Measurements from ENCODE around the gene FAM149B1.
A peak's percentile ranks its signal among the peaks of the same experiment; 100 is the strongest.

The FAM149B1 gene

DNA sequence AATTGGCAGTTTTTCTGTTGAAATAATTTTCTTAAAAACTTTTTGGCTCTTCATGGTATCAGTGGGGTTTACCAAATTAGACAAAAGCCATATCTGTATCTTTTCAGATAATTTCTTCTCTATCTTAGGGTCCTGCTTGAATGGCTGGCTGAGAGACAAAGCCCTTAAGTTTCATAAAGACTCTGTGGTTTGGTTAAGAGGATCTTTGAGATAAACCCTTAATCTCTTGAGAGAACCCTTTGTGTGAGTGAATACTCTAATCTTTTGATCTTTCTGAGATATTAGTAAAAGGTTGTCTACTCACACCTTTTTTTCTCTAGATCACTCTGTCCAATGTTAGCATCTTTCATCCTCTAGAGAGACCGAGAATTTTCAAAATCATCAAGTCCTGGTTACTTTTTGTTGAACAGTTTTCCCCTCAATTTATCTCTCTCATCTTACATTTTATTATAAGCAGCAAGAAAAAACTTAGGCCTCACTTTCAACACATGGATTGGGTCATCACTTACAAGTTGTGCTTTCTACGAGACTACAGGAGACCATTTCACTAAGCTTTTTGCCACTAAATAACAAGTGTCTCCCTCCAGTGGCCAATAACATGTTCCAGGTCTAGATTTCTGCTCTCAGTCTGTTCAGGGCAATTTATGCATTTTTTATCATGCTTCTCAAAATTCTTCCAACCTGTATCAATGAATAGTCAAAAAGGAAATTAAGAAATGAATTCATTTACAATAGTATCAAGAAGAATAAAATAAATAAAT is 50.7 kb downstream of the FAM149B1 start:
- ATAC-seq (ENCODE audit: low read depth) (no peak), DNase-seq (ENCODE audit: low spot score) (no peak)
- H3K4me3 ChIP-seq (ENCODE audit: severe bottlenecking) = no peak overlapping the region
- no peaks in the 10 kb centered on the region for H3K27me3 ChIP-seq (ENCODE audit: insufficient read depth, poor library complexity, severe bottlenecking)
- H3K36me3 ChIP-seq (ENCODE audit: low read depth) = no peaks in the 10 kb centered on the region; the same call in 1 of the 2 replicates
- H3K27ac ChIP-seq (ENCODE audit: poor library complexity, severe bottlenecking) = no peak overlapping the region
- H3K4me1 ChIP-seq (ENCODE audit: insufficient read depth, poor library complexity, severe bottlenecking) = no peaks in the 10 kb centered on the region
- no peaks in the 10 kb centered on the region for H3K9me3 ChIP-seq (ENCODE audit: severe bottlenecking)
- TF ChIP-seq, protein P1, sequence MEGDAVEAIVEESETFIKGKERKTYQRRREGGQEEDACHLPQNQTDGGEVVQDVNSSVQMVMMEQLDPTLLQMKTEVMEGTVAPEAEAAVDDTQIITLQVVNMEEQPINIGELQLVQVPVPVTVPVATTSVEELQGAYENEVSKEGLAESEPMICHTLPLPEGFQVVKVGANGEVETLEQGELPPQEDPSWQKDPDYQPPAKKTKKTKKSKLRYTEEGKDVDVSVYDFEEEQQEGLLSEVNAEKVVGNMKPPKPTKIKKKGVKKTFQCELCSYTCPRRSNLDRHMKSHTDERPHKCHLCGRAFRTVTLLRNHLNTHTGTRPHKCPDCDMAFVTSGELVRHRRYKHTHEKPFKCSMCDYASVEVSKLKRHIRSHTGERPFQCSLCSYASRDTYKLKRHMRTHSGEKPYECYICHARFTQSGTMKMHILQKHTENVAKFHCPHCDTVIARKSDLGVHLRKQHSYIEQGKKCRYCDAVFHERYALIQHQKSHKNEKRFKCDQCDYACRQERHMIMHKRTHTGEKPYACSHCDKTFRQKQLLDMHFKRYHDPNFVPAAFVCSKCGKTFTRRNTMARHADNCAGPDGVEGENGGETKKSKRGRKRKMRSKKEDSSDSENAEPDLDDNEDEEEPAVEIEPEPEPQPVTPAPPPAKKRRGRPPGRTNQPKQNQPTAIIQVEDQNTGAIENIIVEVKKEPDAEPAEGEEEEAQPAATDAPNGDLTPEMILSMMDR (IDR thresholded peaks at IDR 0.05; ENCODE audit: poor library complexity, severe bottlenecking) = peak; percentile 59

DNA sequence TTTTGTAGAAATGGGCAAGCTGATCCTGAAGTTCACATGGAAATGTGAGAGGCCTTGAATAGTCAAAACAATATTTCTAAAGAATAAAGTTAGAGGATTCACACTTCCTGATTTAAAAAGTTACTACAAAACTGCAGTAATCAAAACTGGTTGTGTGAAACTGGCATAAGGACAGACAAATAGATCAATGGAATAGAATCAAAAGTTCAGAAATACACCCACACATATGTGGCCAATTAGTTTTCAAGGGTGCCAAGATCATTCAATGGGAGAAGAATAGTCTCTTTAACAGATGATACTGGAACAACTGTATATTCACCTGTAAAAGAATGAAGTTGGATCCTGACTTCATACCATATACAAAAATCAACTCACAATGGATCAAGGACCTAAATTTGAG is 51.5 kb downstream of the FAM149B1 start:
- ATAC-seq (ENCODE audit: low read depth) (no peak), DNase-seq (ENCODE audit: low spot score) (no peak)
- TF ChIP-seq, protein P1 (IDR thresholded peaks at IDR 0.05; ENCODE audit: poor library complexity, severe bottlenecking) = no peak

DNA sequence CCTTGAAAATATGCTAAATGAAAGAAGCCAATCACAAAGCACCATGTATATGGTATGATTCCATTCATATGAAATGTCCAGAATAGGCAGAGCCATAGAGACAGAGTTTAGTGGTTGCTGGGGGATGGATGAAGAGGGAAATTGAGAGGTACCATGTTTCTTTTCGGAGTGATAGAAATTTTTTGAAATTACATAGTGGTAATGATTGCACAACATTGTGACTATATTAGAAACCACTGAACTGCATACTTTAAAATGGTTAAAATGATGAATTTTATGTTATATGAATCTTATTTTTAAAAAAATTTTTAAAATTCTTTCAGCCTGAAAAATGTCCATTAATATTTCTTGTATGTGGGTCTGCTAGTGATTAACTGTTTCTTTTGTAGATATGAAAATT is 53.1 kb downstream of the FAM149B1 start:
- Histone ChIP-seq H3K27me3 (ENCODE audit: insufficient read depth, poor library complexity, severe bottlenecking) (no peaks in the 10 kb centered on the region), H3K9me3 (ENCODE audit: severe bottlenecking) (no peaks in the 10 kb centered on the region), H3K4me3 (ENCODE audit: severe bottlenecking) (no peak overlapping the region), H3K4me1 (ENCODE audit: insufficient read depth, poor library complexity, severe bottlenecking) (peaks cover 4% of the 10 kb centered on the region), H3K36me3 (ENCODE audit: low read depth) (no peaks in the 10 kb centered on the region; the same call in 1 of the 2 replicates), H3K27ac (ENCODE audit: poor library complexity, severe bottlenecking) (no peak overlapping the region)
- no peak for DNase-seq (ENCODE audit: low spot score)
- no peak for ATAC-seq (ENCODE audit: low read depth)
- TF ChIP-seq, protein P1 (IDR thresholded peaks at IDR 0.05; ENCODE audit: poor library complexity, severe bottlenecking) = no peak

More for the DNA sequence above, 51.5 kb downstream of the FAM149B1 start:
- no peaks in the 10 kb centered on the region for H3K27me3 ChIP-seq (ENCODE audit: insufficient read depth, poor library complexity, severe bottlenecking)
- no peaks in the 10 kb centered on the region for H3K4me1 ChIP-seq (ENCODE audit: insufficient read depth, poor library complexity, severe bottlenecking)
- no peak overlapping the region for H3K27ac ChIP-seq (ENCODE audit: poor library complexity, severe bottlenecking)
- no peak overlapping the region for H3K4me3 ChIP-seq (ENCODE audit: severe bottlenecking)
- no peaks in the 10 kb centered on the region; the same call in 1 of the 2 replicates for H3K36me3 ChIP-seq (ENCODE audit: low read depth)
- no peaks in the 10 kb centered on the region for H3K9me3 ChIP-seq (ENCODE audit: severe bottlenecking)

DNA sequence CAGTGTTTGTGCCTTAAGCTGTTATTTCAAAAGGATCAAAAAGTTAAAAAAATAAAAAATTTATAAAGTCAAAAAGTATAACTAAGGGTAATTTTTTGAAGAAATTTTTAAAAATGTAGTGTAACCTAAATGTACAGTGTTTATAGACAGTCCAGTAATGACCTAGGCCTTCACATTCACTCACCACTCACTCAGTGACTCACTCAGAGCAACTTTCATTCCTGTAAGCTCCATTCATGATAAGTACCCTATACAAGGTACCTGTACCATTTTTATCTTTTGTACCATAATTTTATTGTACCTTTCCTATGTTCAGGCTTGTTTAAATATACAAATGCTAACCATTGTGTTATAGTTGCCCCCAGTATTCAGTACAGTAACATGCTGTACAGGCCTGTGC is 57.6 kb downstream of the FAM149B1 start:
- peaks cover 1% of the 10 kb centered on the region; the same call in 1 of the 2 replicates for H3K36me3 ChIP-seq (ENCODE audit: low read depth)
- H3K4me3 ChIP-seq (ENCODE audit: severe bottlenecking) = no peak overlapping the region
- TF ChIP-seq, protein P1 (IDR thresholded peaks at IDR 0.05; ENCODE audit: poor library complexity, severe bottlenecking) = no peak
- H3K27me3 ChIP-seq (ENCODE audit: insufficient read depth, poor library complexity, severe bottlenecking) = no peaks in the 10 kb centered on the region
- ATAC-seq (ENCODE audit: low read depth) (peak; percentile 73), DNase-seq (ENCODE audit: low spot score) (no peak)
- no peaks in the 10 kb centered on the region for H3K9me3 ChIP-seq (ENCODE audit: severe bottlenecking)
- no peak overlapping the region for H3K27ac ChIP-seq (ENCODE audit: poor library complexity, severe bottlenecking)
- peaks cover 4% of the 10 kb centered on the region for H3K4me1 ChIP-seq (ENCODE audit: insufficient read depth, poor library complexity, severe bottlenecking)

DNA sequence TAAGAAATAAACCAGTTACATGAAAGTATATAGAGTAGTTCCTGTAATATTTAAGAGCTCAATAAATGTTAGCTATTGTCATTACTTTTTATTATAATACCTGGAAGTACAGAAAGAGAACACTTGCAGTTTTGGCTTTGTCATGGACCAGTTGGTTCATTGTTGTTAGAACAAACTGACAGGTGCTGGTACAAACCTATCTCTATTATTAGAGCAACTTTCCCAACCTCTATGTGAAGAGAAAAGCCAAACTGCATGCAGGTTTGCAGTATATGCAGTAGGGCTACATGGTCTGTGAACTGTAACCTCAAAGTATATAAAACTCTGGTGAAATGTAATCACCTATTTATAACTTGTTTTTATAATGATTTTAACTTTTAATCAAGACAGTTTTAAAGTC is 58.7 kb downstream of the FAM149B1 start:
- H3K27me3 ChIP-seq (ENCODE audit: insufficient read depth, poor library complexity, severe bottlenecking) = no peaks in the 10 kb centered on the region
- H3K27ac ChIP-seq (ENCODE audit: poor library complexity, severe bottlenecking) = no peak overlapping the region
- TF ChIP-seq, protein P1 (IDR thresholded peaks at IDR 0.05; ENCODE audit: poor library complexity, severe bottlenecking) = no peak
- H3K9me3 ChIP-seq (ENCODE audit: severe bottlenecking) = no peaks in the 10 kb centered on the region
- peaks cover 4% of the 10 kb centered on the region; the same call in 1 of the 2 replicates for H3K36me3 ChIP-seq (ENCODE audit: low read depth)
- ATAC-seq (ENCODE audit: low read depth) = no peak
- DNase-seq (ENCODE audit: low spot score) = no peak
- no peak overlapping the region for H3K4me3 ChIP-seq (ENCODE audit: severe bottlenecking)
- H3K4me1 ChIP-seq (ENCODE audit: insufficient read depth, poor library complexity, severe bottlenecking) = peaks cover 4% of the 10 kb centered on the region

Measured in RWPE2 (cell line).